ENCODE results near the gene MLLT1.

- TF ChIP-seq CTCF (IDR thresholded peaks at IDR 0.05): no peak
- TF ChIP-seq POLR2A (IDR thresholded peaks at IDR 0.05): no peak
Measured at GRCh38 chr19:6298413-6298812, 18.6 kb upstream of the MLLT1 start.
